ENCODE data around the gene ABI3BP.

DNA sequence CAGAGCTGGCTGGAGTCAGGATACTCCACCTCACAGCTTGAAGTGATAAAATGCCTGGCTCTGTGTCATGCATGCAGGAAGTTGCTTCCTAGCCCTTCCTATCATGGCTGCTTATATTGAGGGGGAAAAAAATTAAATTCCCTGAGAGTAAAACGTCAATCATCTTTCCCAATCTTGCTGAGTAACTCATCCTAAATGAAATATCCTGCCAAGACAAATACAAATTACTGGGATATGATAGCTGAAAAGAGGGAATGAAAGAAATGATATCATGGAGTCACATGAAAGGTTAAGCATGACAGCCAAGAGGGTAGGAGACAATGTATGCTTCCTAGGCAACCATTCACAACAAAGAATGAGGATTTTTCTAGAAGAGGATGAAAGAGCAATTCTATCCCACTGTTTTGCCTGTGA, 110.6 kb downstream of the ABI3BP start:
- TF ChIP-seq, protein P1, sequence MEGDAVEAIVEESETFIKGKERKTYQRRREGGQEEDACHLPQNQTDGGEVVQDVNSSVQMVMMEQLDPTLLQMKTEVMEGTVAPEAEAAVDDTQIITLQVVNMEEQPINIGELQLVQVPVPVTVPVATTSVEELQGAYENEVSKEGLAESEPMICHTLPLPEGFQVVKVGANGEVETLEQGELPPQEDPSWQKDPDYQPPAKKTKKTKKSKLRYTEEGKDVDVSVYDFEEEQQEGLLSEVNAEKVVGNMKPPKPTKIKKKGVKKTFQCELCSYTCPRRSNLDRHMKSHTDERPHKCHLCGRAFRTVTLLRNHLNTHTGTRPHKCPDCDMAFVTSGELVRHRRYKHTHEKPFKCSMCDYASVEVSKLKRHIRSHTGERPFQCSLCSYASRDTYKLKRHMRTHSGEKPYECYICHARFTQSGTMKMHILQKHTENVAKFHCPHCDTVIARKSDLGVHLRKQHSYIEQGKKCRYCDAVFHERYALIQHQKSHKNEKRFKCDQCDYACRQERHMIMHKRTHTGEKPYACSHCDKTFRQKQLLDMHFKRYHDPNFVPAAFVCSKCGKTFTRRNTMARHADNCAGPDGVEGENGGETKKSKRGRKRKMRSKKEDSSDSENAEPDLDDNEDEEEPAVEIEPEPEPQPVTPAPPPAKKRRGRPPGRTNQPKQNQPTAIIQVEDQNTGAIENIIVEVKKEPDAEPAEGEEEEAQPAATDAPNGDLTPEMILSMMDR (conservative IDR thresholded peaks at IDR 0.05; ENCODE audit: low read length) = no peak
- TF ChIP-seq EZH2phosphoT487 (IDR thresholded peaks at IDR 0.05; ENCODE audit: borderline replicate concordance) = no peak

Measured in Loucy (cell line).